LoVo (cell line): ENCODE measurements around the gene S100A10.

Experiments used
- DNase-seq: peaks from one replicate; pipeline ENCODE4 v3.0.0-alpha.2; 2016; ENCODE audit warnings: low spot score

Gene S100A10

GRCh38 chr1:151935894-151936602 is 57.6 kb downstream of the S100A10 start:
- peak; percentile 44 for DNase-seq

- DNase-seq: peak; percentile 26
Observed at GRCh38 chr1:151935154-151935553, 58.5 kb downstream of the S100A10 start.

GRCh38 chr1:151934048-151934493 is 59.6 kb downstream of the S100A10 start:
- peak; percentile 81 for DNase-seq
